Loucy (cell line): ENCODE results near the gene CST4.

Source experiments
- H2AFZ ChIP-seq: fragments of 200-600 bp; sonication (generic); 2 replicates; pipeline ENCODE4 v1.6.0; 2016; ENCODE audit warnings: antibody characterized with exemption, mild to moderate bottlenecking, low read length, moderate library complexity
- H3F3A ChIP-seq: fragments of 200-600 bp; 2 replicates; pipeline ENCODE4 v1.6.0; 2016; ENCODE audit warnings: antibody characterized with exemption, low read depth, mild to moderate bottlenecking
- H3K27me3 ChIP-seq: fragments of 200-600 bp; sonication (generic); 2 replicates; pipeline ENCODE4 v1.6.1; 2014; ENCODE audit warnings: low read length, mild to moderate bottlenecking; ENCODE audit not compliant: insufficient read depth, poor library complexity, severe bottlenecking
- H3K36me3 ChIP-seq: fragments of 200-600 bp; sonication (generic); 2 replicates; pipeline ENCODE4 v1.6.1; 2016; ENCODE audit warnings: low read length; ENCODE audit not compliant: insufficient read depth
- H3K4me1 ChIP-seq: fragments of 200-600 bp; sonication (generic); 2 replicates; pipeline ENCODE4 v1.5.1; 2014; ENCODE audit warnings: low read length, mild to moderate bottlenecking; ENCODE audit not compliant: insufficient read depth, poor library complexity, severe bottlenecking
- H3K4me2 ChIP-seq: fragments of 200-600 bp; sonication (generic); 2 replicates; pipeline ENCODE4 v1.6.0; 2014; ENCODE audit warnings: antibody characterized with exemption, low read length, low read depth, mild to moderate bottlenecking; ENCODE audit not compliant: poor library complexity, severe bottlenecking
- H3K4me3 ChIP-seq: fragments of 200-600 bp; sonication (generic); 2 replicates; pipeline ENCODE4 v1.5.1; 2014; ENCODE audit warnings: low read length, mild to moderate bottlenecking, mixed read lengths; ENCODE audit not compliant: poor library complexity, severe bottlenecking
- H3K79me2 ChIP-seq: fragments of 200-600 bp; sonication (generic); 2 replicates; pipeline ENCODE4 v1.6.1; 2014; ENCODE audit warnings: low read length; ENCODE audit not compliant: insufficient read depth
- H3K9ac ChIP-seq: fragments of 200-600 bp; sonication (generic); 2 replicates; pipeline ENCODE4 v1.6.0; 2014; ENCODE audit warnings: mild to moderate bottlenecking, low read depth, low read length, moderate library complexity; ENCODE audit not compliant: poor library complexity, severe bottlenecking
- H3K9me2 ChIP-seq: fragments of 200-600 bp; sonication (generic); replicated peaks from 2 replicates; pipeline ENCODE4 v1.6.1; 2016; ENCODE audit warnings: low read depth, low read length, mixed read lengths
- H3K9me3 ChIP-seq: fragments of 200-600 bp; sonication (generic); 2 replicates; pipeline ENCODE4 v1.6.1; 2014; ENCODE audit warnings: mild to moderate bottlenecking, antibody characterized with exemption, low read length, low read depth; ENCODE audit not compliant: insufficient read depth
- H4K20me1 ChIP-seq: fragments of 200-600 bp; sonication (generic); 2 replicates; pipeline ENCODE4 v1.6.0; 2014; ENCODE audit warnings: antibody characterized with exemption, low read length, mild to moderate bottlenecking; ENCODE audit not compliant: insufficient read depth, poor library complexity, severe bottlenecking
- CTCF ChIP-seq: fragments of 200-600 bp; sonication (generic); conservative IDR thresholded peaks from 2 replicates; pipeline ENCODE4 v1.5.1; 2014; ENCODE audit warnings: mild to moderate bottlenecking, antibody characterized with exemption, low read length
- EZH2phosphoT487 ChIP-seq: fragments of 200-600 bp; IDR thresholded peaks from 2 replicates; pipeline ENCODE4 v1.6.1; 2018; ENCODE audit warnings: antibody characterized with exemption, mild to moderate bottlenecking, moderate library complexity, borderline replicate concordance

The CST4 gene

GRCh38 chr20:23657202-23657601 is 31.6 kb downstream of the CST4 start:
- TF ChIP-seq CTCF = no peak
- no peaks in the 10 kb centered on the region for H3F3A ChIP-seq
- no peaks in the 10 kb centered on the region for H3K9me2 ChIP-seq
- no peaks in the 10 kb centered on the region for H4K20me1 ChIP-seq
- no peaks in the 10 kb centered on the region for H3K36me3 ChIP-seq
- H3K9ac ChIP-seq = no peak overlapping the region
- H3K4me3 ChIP-seq = no peak overlapping the region
- no peaks in the 10 kb centered on the region for H3K79me2 ChIP-seq
- H3K9me3 ChIP-seq = no peaks in the 10 kb centered on the region
- H3K4me1 ChIP-seq = no peaks in the 10 kb centered on the region
- no peak overlapping the region for H3K4me2 ChIP-seq
- H2AFZ ChIP-seq = no peak overlapping the region
- H3K27me3 ChIP-seq = no peaks in the 10 kb centered on the region

GRCh38 chr20:23656372-23656771 is 32.5 kb downstream of the CST4 start:
- no peaks in the 10 kb centered on the region for H3F3A ChIP-seq
- no peaks in the 10 kb centered on the region for H3K79me2 ChIP-seq
- TF ChIP-seq CTCF (no peak), EZH2phosphoT487 (no peak)
- no peaks in the 10 kb centered on the region for H3K9me3 ChIP-seq
- no peak overlapping the region for H3K4me3 ChIP-seq
- H3K27me3 ChIP-seq = no peaks in the 10 kb centered on the region
- no peak overlapping the region for H3K9ac ChIP-seq
- no peaks in the 10 kb centered on the region for H3K4me1 ChIP-seq
- no peaks in the 10 kb centered on the region for H3K9me2 ChIP-seq
- H3K4me2 ChIP-seq = no peak overlapping the region
- no peaks in the 10 kb centered on the region for H4K20me1 ChIP-seq
- H3K36me3 ChIP-seq = no peaks in the 10 kb centered on the region
- H2AFZ ChIP-seq = no peak overlapping the region

- Histone ChIP-seq H3K27me3 (no peaks in the 10 kb centered on the region), H3K9ac (no peak overlapping the region), H2AFZ (no peak overlapping the region), H3F3A (no peaks in the 10 kb centered on the region), H3K4me1 (no peaks in the 10 kb centered on the region), H4K20me1 (no peaks in the 10 kb centered on the region), H3K36me3 (no peaks in the 10 kb centered on the region), H3K4me3 (no peak overlapping the region), H3K9me3 (no peaks in the 10 kb centered on the region), H3K4me2 (no peak overlapping the region), H3K79me2 (no peaks in the 10 kb centered on the region), H3K9me2 (no peaks in the 10 kb centered on the region)
- TF ChIP-seq CTCF = no peak
- TF ChIP-seq EZH2phosphoT487 = no peak
These were observed 33.2 kb downstream of the CST4 start for GRCh38 chr20:23655491-23656211.
